Measurements from ENCODE around the gene KIF7.

The KIF7 gene

DNA sequence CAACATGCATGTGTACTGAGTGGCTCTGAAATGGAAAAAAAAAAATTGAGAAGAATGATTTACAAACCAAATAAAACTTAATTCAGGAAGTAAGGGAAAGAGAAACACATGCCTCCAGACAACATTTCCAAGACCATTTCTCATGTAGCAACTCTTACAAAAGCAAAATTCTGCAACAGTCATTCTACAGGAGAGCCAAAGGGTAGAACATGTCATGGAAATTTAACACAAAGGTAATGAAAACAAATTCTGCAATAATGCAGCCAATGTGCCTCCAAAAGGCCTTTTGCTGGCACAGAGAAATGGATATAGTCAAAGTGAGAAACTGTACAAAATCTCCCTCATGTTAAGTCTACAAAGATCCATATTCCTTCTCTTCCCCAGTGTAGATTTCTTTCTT, 31.3 kb upstream of the KIF7 start:
- TF ChIP-seq, protein P1, sequence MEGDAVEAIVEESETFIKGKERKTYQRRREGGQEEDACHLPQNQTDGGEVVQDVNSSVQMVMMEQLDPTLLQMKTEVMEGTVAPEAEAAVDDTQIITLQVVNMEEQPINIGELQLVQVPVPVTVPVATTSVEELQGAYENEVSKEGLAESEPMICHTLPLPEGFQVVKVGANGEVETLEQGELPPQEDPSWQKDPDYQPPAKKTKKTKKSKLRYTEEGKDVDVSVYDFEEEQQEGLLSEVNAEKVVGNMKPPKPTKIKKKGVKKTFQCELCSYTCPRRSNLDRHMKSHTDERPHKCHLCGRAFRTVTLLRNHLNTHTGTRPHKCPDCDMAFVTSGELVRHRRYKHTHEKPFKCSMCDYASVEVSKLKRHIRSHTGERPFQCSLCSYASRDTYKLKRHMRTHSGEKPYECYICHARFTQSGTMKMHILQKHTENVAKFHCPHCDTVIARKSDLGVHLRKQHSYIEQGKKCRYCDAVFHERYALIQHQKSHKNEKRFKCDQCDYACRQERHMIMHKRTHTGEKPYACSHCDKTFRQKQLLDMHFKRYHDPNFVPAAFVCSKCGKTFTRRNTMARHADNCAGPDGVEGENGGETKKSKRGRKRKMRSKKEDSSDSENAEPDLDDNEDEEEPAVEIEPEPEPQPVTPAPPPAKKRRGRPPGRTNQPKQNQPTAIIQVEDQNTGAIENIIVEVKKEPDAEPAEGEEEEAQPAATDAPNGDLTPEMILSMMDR (IDR thresholded peaks at IDR 0.05; ENCODE audit: low read depth, low read length), result no peak

DNA sequence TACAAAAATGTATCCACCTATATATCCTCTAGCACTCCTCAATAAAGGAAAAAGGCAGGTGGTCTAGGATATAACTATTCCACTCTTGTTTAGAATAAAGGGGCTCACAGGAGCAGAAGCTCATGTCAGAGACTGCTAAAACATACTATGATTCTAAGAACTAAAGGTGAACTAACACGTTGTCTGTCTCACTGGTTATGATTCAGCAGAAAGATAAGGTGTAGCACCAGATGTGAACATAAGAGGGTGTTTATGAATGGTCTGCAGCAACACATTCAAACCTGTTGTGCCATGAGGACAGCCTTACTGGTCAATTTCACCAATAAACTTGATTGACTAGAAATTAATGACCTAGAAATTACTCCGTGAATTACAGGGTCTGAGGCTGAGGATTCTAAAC, 30.7 kb upstream of the KIF7 start:
- DNase-seq (ENCODE audit: extremely low read depth, low read depth), result no peak
- TF ChIP-seq, protein P1 (IDR thresholded peaks at IDR 0.05; ENCODE audit: low read depth, low read length), result no peak

More for the DNA sequence above, 31.3 kb upstream of the KIF7 start:
- no peak for DNase-seq (ENCODE audit: extremely low read depth, low read depth)

DNA sequence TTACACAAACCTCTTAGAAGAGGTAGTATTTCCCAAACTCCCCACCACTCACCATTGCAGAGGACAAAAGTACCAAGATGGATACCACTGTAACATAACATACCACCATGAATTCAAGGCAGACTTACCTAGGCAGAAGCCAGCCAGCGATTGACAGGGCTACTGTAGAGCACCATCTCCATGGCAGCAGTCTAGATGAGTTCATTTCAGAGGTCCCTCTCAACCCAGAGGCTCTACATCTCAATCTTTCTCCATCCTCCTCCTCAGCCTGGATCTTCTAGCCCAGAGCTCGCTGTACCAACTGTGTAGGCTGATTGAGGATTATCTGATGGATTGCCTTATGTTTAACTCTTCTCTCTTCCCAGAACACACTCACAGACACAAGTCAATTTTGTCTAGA, 25.9 kb upstream of the KIF7 start:
- no peak for DNase-seq (ENCODE audit: extremely low read depth, low read depth)
- TF ChIP-seq, protein P1 (IDR thresholded peaks at IDR 0.05; ENCODE audit: low read depth, low read length), result no peak

DNA sequence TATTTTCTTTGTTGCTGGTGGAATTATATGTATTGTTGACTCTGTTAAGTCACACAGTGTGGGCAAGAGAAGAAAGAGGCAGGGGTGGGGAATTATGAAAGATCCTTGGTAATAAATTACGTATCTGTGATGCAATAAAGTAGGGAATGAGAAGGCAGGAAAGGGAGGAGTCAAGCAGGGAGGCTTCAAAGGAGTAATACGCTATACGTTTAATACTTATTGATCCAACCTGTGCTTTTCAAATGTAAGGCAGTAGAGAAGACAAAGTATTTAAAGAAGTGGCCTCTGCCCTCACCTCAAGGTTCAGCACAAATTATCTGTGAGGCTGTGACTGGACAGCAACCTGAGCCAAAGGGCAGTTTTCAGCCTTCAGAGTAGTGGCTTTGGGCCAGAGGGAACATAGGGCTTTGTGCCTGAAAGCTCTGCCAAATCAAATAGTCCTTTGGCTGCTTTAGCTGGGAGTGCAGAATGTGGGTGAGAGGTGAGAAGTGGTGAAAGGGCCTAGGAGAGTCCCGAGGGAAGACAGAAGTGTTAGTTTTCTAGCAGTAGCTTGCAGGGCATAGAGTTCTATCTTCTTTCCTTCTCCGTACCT, 25.1 kb upstream of the KIF7 start:
- TF ChIP-seq, protein P1 (IDR thresholded peaks at IDR 0.05; ENCODE audit: low read depth, low read length), result no peak
- peak; percentile 58 for DNase-seq (ENCODE audit: extremely low read depth, low read depth)

DNA sequence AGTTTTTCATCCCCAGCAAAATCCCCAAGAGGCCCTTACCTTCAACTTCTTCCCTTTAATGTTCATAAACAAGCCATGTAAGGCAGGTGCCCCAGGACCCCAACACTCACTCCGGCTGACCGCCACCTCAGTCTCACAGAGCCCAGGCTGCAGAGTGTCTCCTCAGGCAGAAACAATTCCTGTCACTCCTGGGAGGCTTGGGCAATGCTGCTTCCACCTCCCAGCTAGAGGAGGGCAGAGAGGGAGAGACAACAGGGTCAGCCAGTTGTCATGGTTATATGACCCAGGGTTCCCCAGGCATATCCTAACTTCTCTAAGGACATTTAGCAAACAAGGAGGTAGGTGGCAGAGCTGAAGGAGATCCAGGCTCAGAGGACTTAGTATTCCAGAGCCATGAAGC, 23.9 kb upstream of the KIF7 start, which contains the start of gene PLIN1:
Gene PLIN1, minus strand, starts transcription at position 156 of the 400 bp plus-strand sequence. CDS start 1,878 bp downstream, outside the sequence.
- TF ChIP-seq, protein P1 (IDR thresholded peaks at IDR 0.05; ENCODE audit: low read depth, low read length), result no peak
- DNase-seq (ENCODE audit: extremely low read depth, low read depth), result no peak

DNA sequence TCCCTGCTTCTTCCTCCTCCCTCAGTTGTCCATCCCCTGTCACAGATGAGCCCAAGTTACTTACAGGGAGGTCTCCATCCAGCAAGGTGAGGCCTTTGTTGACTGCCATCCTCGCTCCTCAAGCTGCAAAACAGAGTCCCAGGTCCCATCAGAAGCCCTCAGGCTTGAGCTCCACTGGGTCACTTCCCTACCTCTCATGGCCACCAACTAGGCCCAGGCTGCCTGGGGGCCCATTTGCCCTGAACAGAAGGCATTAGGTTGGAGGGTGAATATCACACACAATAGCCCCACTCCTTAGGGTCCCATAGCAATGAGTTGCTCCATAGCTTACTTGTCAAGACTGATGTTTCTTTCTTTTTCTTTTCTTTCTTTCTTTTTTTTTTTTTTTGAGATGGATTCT, 22.1 kb upstream of the KIF7 start:
- TF ChIP-seq, protein P1 (IDR thresholded peaks at IDR 0.05; ENCODE audit: low read depth, low read length), result no peak
- no peak for DNase-seq (ENCODE audit: extremely low read depth, low read depth)

DNA sequence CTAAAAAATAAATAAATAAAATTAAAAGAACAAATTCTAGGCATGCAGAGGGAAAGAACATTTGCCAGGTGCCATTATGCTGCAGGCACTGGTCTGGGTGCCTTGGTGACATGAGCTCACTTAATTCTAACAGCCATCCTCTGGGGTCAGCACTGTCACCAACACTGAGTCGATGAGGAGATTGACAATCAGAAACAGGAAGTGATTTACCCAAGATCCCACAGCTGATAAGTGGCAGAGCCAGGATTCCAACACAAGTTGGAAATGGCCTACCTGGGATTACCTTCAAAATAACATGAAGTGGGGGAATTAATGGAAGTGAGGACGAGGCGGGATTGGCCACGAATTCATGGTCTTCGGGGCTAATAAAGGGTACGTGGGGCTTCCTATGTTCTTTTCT, 20.3 kb upstream of the KIF7 start:
- TF ChIP-seq, protein P1 (IDR thresholded peaks at IDR 0.05; ENCODE audit: low read depth, low read length), result no peak

More for the DNA sequence above, 20.3 kb upstream of the KIF7 start:
- DNase-seq (ENCODE audit: extremely low read depth, low read depth), result no peak
